RCC 7860 (cell line): ENCODE results near the gene ASIC3.

ENCODE experiments used
- DNase-seq: peaks from one replicate; pipeline ENCODE4 v3.0.0-alpha.2; 2015; ENCODE audit warnings: low spot score
- FAIRE-seq: peaks from 2 replicates; lab custom pipeline; 2012; peaks lifted over from hg19 to GRCh38; lab: Jason Lieb, UNC

Gene ASIC3

GRCh38 chr7:151083071-151083823 is 34.9 kb downstream of the ASIC3 start, which contains the start of gene TMUB1:
TSS of gene TMUB1 (minus strand) at chr7:151083493. CDS start at chr7:151082563, 930 bp downstream.
- DNase-seq: peak; percentile 46
- FAIRE-seq: no peak

DNA sequence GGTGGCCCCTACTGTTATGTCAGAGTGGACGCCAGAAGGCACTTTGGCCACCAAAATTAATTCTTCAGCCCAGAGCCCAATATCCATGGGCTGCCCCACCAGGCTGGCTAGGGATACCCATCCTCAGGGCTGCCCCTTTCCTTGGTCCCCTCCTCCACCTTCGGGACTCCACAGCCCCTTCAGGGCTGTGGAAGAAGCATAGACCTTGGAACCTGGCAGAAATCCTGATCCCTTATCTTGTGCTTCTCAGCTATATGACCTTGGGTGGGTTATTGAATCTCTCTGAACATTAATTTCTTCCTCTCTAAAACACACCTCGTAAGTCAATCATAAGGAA is 35.5 kb downstream of the ASIC3 start:
- no peak for DNase-seq
- FAIRE-seq: no peak

DNA sequence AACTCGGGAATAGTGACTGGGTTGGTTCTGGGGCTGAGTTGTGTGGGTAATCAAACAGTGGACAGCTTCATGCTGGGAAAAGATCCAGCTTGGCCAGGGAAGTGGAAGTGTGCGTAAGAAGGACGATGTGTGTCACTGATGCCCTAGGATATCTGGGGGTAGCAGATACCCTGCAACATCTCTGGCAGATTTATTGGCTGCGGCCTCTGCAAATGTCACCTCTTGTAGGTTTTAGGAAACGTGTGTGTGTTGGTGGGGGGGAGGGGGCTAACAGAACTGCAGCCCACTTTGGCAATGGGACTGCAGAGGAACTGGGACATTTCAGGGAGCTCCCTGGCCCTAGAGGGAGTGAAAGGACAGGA is 37.0 kb downstream of the ASIC3 start:
- no peak for FAIRE-seq
- no peak for DNase-seq

- FAIRE-seq (no peak), DNase-seq (peak; percentile 68)
Observed at GRCh38 chr7:151085691-151086620, 37.6 kb downstream of the ASIC3 start, which contains the start of gene AGAP3. TSS of gene AGAP3 (plus strand) at chr7:151086475. CDS start at chr7:151086742, 267 bp downstream.

DNA sequence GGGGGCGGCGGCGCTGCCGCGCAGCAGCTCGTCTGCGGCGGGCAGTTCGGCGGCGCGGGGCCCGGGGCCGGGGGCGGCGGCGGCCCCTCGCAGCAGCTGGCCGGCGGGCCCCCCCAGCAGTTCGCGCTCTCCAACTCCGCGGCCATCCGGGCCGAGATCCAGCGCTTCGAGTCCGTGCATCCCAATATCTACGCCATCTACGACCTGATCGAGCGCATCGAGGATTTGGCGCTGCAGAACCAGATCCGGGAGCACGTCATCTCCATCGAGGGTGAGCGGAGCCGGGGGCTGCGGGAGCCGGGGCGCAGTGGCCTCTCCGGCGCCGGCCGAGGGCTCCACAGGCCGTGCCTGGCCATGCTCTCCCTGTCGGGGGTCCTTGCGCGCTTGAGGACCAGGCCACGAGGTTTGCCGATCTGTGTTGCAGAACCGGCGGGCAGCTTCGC is 38.5 kb downstream of the ASIC3 start:
- FAIRE-seq: no peak

DNA sequence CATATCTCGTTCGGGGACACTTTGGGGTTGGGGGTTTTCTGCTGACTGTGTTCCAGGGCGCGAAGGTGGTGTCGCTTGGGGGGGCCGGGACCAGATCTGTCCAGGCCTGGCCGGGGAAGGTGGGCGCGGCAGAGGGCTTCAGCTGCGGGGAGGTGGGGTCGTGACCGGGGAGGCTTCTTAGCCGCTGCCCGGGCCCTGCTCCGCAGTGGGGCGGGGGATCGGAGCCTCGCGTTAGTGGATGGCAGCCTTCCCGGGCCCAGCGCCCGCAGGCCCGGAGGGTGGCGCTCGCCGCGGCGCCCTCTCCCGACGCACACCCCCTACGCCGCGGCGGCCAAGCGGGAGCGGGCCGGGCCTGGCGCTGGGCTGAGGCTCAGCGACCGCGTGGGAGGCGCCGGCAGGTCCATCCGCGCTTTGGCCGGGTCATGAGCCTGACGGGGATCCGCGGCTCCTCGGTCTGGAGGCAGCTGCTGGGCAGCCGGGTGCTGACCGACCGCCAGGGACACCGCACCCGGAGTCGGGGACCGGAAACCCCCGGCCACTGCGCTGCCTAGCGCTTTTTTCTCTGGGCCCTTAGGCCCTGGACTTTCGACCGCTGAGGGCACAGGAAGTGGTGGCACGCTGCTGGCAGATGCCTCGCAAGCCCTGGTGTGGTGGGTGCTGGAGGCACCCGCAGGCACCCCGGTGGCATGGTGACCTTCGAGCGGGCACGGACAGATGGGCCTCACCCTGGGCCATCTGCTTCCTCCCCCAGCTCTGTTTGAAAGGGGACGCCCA is 39.1 kb downstream of the ASIC3 start:
- DNase-seq (peak; percentile 64), FAIRE-seq (no peak)

More for the DNA sequence above, 38.5 kb downstream of the ASIC3 start:
- peak; percentile 30 for DNase-seq

DNA sequence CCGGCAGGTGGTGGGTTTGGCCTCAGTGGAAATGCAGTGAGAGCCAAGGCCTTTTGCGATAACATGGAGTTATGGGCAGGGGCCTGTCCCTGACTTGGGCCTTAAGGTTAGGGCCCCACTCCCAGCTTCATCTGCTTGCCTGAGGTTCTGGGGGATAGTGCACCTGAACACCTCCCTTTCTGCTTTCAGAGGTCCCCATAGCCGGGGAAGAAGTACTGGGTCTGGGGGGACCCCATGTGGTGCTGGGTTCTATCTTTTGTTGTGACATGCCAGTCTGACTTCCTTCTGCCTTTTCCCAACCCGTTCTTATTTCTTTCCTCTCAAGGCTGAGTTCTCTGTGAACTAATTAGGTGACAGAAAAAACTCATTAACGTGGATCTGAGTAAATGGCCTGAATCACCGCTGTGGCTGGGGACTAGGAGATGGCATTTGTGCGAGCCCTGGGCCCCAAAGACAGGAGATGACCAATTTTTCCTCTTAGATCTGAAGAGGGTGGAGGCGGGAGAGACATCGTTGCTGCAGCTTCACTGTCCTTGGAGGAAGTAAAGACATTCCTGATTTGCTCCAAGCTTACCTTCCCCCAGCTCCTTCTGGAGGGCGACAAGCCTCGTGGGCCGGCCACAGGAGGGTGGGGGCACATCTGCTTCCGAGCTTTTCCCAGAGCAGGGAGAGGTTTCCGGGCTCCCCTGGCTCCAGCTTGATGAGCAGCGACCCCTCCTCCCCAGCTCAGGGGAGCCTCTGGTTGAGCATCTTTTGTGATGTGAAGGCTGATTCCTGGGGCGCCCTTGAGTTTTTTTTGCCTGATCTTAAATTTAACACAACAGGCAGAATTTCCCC is 39.9 kb downstream of the ASIC3 start:
- DNase-seq (peak; percentile 65), FAIRE-seq (no peak)

GRCh38 chr7:151088856-151089699 is 40.7 kb downstream of the ASIC3 start:
- DNase-seq: peak; percentile 73
- no peak for FAIRE-seq

DNA sequence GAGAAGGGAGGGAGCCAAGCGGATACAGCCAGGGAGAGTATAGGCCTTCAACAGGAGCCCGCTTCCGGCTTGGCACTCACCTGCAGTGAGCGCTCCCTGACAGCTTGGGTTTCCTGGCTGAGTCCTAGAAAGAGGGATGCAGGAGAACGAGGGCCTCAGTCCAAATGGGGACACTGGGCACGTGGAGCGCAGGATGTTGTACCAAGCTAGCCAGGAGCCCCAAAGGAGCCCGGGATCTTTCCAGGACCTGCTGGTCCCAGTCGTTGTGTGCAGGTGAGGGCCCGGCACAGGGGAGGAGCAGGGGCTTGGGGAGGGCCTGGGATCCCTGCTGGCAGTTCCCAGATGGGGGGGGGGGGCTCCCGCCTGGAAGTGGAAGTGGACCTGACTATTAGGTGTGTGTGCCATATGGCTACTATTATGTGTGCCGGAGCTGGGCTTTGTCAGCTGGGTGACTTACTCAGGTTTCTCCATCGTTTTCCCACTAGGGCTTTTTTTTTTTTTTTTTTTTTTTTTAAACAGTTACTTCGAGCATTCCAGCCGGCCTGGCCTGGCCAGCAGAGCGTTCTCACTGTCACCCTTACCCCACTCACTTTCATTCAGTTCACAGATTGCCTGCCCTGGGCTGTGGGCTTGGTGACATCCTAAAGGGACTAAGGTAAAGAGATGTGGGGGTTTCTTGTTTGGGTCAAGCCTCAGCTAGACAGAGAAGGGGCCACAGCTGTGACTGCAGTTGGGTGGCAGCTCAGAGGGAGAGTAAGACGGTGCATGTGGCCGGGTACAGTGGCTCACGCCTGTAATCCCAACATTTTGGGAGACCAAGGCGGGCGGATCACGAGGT is 41.8 kb downstream of the ASIC3 start:
- FAIRE-seq (no peak), DNase-seq (no peak)

DNA sequence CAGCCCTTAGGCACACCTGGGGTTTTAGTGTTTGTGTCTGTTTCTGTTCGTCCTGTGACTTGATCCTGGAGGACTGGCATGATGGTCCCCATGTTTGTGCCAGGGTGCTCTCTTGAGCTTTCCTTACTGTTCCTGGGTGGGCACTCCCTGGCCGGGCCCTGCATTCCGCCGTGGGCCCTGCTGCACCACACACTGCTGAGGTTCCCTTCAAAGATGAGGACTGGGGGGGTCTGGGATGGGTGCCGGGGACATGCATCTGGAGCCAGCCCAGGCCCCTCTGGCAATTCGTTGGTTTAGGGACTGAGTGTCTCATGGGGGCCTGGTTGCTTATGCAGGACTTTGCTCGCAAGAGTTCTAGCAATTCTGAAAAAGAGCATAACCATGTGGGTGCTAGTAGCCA is 42.7 kb downstream of the ASIC3 start:
- no peak for DNase-seq
- FAIRE-seq: no peak

- DNase-seq (no peak), FAIRE-seq (no peak)
Observed at GRCh38 chr7:151091431-151091830, 43.1 kb downstream of the ASIC3 start.

GRCh38 chr7:151091988-151092387 is 43.7 kb downstream of the ASIC3 start:
- no peak for FAIRE-seq
- DNase-seq: no peak

DNA sequence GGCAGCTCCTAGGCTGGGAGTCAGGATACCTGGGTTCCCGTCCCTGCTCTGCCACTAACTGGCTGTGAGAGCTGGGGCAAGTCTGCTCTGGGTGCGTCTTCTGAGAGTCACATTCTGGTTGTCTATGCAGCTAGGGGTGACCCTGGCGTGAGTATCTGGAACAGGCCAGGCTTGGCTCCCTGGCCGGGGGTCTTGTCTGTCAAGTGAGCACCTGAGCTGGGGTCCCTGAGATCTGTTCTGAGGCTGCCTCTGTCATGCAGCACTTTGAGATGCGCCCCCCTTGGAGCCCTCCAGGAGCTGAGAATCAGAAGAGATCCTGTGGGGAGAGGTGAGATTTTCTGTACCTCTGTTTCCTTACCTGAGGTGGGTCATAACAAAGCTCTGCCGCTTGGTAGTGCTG is 45.4 kb downstream of the ASIC3 start:
- DNase-seq (no peak), FAIRE-seq (no peak)

DNA sequence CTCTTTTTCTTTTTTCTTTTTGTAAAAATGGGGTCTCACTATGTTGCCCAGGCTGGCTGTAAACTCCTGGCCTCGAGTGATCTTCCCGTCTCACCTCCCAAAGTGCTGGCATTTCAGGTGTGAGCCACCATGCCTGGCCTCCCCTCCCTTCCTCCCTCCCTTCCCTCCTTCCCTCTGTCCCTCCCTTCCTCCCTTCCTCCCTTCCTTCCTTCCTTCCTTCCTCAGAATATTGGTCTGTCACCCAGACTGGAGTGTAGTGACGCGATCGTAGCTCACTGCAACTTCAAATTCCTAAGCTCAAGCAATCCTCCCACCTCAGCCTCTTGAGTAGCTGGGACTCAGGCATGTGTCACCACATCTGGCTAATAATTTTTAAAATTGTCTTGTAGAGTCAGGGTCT is 46.3 kb downstream of the ASIC3 start:
- peak; percentile 77 for FAIRE-seq
- DNase-seq: peak; percentile 79

GRCh38 chr7:151095123-151095797 is 46.9 kb downstream of the ASIC3 start:
- DNase-seq (no peak), FAIRE-seq (no peak)

DNA sequence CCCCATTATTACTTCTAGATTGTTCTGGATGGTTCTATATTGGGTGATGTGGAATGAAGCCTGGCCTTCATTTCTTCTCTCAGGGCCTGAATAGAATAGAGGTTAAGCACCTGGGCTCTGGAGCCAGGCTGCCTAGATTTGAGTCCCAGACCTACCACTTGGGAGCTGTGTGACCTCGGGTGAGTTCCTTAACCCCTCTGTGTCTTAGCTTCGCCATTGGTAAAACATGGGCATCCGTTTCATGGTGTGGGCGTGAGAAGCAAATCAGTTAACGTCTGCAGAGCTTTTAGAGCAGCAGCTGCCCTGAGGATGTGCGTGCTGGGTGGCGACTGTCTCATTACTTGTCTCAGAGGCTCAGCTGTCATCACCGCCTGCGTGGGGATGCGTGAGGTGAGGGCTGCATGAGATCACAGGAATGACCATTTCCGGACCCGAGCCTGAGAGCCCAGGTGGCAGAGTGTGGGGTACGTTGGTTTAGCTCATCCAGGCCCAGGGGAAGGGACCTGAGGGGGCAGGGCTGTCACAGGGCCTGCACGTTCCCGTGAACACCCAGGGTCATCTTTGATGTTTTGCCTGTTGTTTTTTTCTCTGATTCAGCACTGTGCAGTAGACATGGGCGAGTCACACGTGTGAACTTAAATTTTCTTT is 47.6 kb downstream of the ASIC3 start:
- FAIRE-seq: no peak
- peak; percentile 33 for DNase-seq

- FAIRE-seq (no peak), DNase-seq (no peak)
Observed at GRCh38 chr7:151099486-151100211, 51.3 kb downstream of the ASIC3 start.
